GM12878 (cell line): ENCODE measurements around the gene TMEM272. TPM values are rescaled to one million over a fixed set of nuclear protein-coding genes. Genes with fewer than 3 reads are reported as not detected.

ENCODE experiments used
- ATAC-seq: fragments of 200-7000 bp; cut with Tn5 transposase; 3 replicates; pipeline ENCODE4 v1.9.1; 2020; ENCODE audit warnings: mild to moderate bottlenecking, moderate library complexity
- BruUV-seq: library from RNA; stranded (reverse); fragments of 400-500 nt; replicated peaks from 2 replicates; lab custom pipeline; 2021; lab: Mats Ljungman, UMichigan
- CTCF ChIA-PET: fragments of 300-600 bp; sonication (Branson Sonifier 250); formaldehyde crosslinking; extraction: SDS; loops from one replicate; lab custom pipeline; 2021; ENCODE audit warnings: inconsistent platforms; lab: Yijun Ruan, JAX
- POLR2A ChIA-PET: fragments of 350-600 bp; formaldehyde crosslinking; extraction: SDS; loops from one replicate; lab custom pipeline; 2021; ENCODE audit warnings: inconsistent platforms; lab: Charles Lee
- RAD21 ChIA-PET: fragments of 300-600 bp; sonication (Branson Sonifier 250); formaldehyde crosslinking; loops from one replicate; lab custom pipeline; 2023; ENCODE audit warnings: antibody characterized with exemption; ENCODE audit not compliant: unreplicated experiment; lab: Charles Lee
- SMC1A ChIA-PET: fragments of 300-600 bp; sonication (Branson Sonifier 250); formaldehyde crosslinking; loops from one replicate; lab custom pipeline; 2023; ENCODE audit not compliant: unreplicated experiment, uncharacterized antibody; lab: Charles Lee
- DNase-seq: peaks from one replicate; pipeline ENCODE4 v3.0.0-alpha.2; 2011; ENCODE audit warnings: low read depth, low spot score
- FAIRE-seq: peaks from 3 replicates; lab custom pipeline; 2011; peaks lifted over from hg19 to GRCh38; lab: Jason Lieb, UNC
- H2AFZ ChIP-seq: 2 replicates; pipeline ENCODE4 v1.6.0; 2011; ENCODE audit warnings: low read depth, low read length, control low read depth; ENCODE audit not compliant: control insufficient read depth
- H3K27ac ChIP-seq: 2 replicates; pipeline ENCODE4 v1.5.1; 2011; ENCODE audit warnings: control low read depth; ENCODE audit not compliant: control insufficient read depth, insufficient read depth
- H3K27me3 ChIP-seq, 2 experiments: replicated peaks in 1 of 2; 2 replicates each; pipeline versions ENCODE4 v1.6.0 to v1.6.1; 2011; ENCODE audit warnings: low read length in 1 of 2; ENCODE audit not compliant: control insufficient read depth in 2 of 2, insufficient read depth in 2 of 2
- H3K36me3 ChIP-seq, 2 experiments: 2 replicates each; pipeline ENCODE4 v1.5.1; 2011; ENCODE audit warnings: low read length in 1 of 2; ENCODE audit not compliant: control insufficient read depth in 2 of 2, insufficient read depth in 2 of 2
- H3K4me1 ChIP-seq: 2 replicates; pipeline ENCODE4 v1.6.1; 2011; ENCODE audit warnings: mild to moderate bottlenecking, low read length, moderate library complexity, mixed read lengths; ENCODE audit not compliant: control insufficient read depth, insufficient read depth
- H3K4me2 ChIP-seq: 2 replicates; pipeline ENCODE4 v1.6.0; 2011; ENCODE audit warnings: control low read depth; ENCODE audit not compliant: control insufficient read depth, insufficient read depth
- H3K4me3 ChIP-seq: fragments of 200-600 bp; sonication (generic); 2 replicates; pipeline ENCODE4 v1.5.1; 2016
- H3K79me2 ChIP-seq: 2 replicates; pipeline ENCODE4 v1.6.0; 2011; ENCODE audit warnings: low read length; ENCODE audit not compliant: control insufficient read depth, insufficient read depth
- H3K9ac ChIP-seq: 2 replicates; pipeline ENCODE4 v1.8.0; 2011; ENCODE audit warnings: low read length, control low read depth, mixed read lengths; ENCODE audit not compliant: control insufficient read depth, insufficient read depth
- H3K9me3 ChIP-seq: replicated peaks from 3 replicates; pipeline ENCODE4 v1.5.1; 2011; ENCODE audit warnings: mild to moderate bottlenecking, low read length; ENCODE audit not compliant: control insufficient read depth, insufficient read depth
- H4K20me1 ChIP-seq: 2 replicates; pipeline ENCODE4 v1.6.0; 2011; ENCODE audit not compliant: control insufficient read depth, insufficient read depth
- ASH2L ChIP-seq: fragments of 300-600, 200-600 bp; sonication (generic); IDR thresholded peaks from 2 replicates; pipeline ENCODE4 v1.6.1; 2017; ENCODE audit warnings: low read depth, mild to moderate bottlenecking, borderline replicate concordance
- CBX3 ChIP-seq: fragments of 200-600 bp; sonication (generic); IDR thresholded peaks from 2 replicates; pipeline ENCODE4 v1.6.1; 2016; ENCODE audit warnings: low read depth, borderline replicate concordance
- ETV6 ChIP-seq, 2 experiments: fragments of 450-650 bp in 1 of 2; IDR thresholded peaks in 1 of 2; conservative IDR thresholded peaks in 1 of 2; 2 replicates each; pipeline ENCODE4 v1.6.1; 2014; ENCODE audit warnings: antibody characterized with exemption in 1 of 2, borderline replicate concordance in 1 of 2, low read depth in 1 of 2, mild to moderate bottlenecking in 1 of 2, moderate library complexity in 1 of 2
- FOXM1 ChIP-seq: IDR thresholded peaks from 2 replicates; pipeline ENCODE4 v1.6.1; 2012; ENCODE audit warnings: low read depth, mild to moderate bottlenecking, inconsistent platforms, low read length, moderate library complexity
- PRDM15 ChIP-seq: fragments of 450-650 bp; formaldehyde crosslinking; IDR thresholded peaks from 2 replicates; pipeline ENCODE4 v1.4.0; 2020; ENCODE audit warnings: mild to moderate bottlenecking, moderate library complexity
- WRNIP1 ChIP-seq: IDR thresholded peaks from 2 replicates; pipeline ENCODE4 v1.6.1; 2011; ENCODE audit warnings: low read depth, low read length, improper control_type of control experiment, borderline replicate concordance
- YY1 ChIP-seq: IDR thresholded peaks from 2 replicates; pipeline ENCODE4 v1.6.1; 2011; ENCODE audit warnings: low read depth, mild to moderate bottlenecking, low read length
- WGBS: methylation state at CpG from one replicate; pipeline ENCODE4 v1.1.6; 2016; ENCODE audit warnings: low lambda C conversion rate; ENCODE audit not compliant: insufficient replicate concordance, insufficient coverage; ENCODE audit errors: missing lambda C conversion rate; 5-methylcytosine and 5-hydroxymethylcytosine counted together
- in situ Hi-C: fragments of 300-500 bp; cut with MboI; formaldehyde crosslinking; loops from 9 replicates; pipeline ENCODE4 v1.14.3; 2018; ENCODE audit warnings: mixed read lengths
- intact Hi-C: fragments of 100-400 bp; cut with micrococcal nuclease; formaldehyde crosslinking; loops from one replicate; pipeline ENCODE4 v1.14.2; 2022; ENCODE audit not compliant: unreplicated experiment
- polyA plus RNA-seq, 11 experiments: library from polyadenylated mRNA; depleted of rRNA in 4 of 11; unstranded in 6 of 11; stranded (reverse) in 5 of 11; fragments of >200 nt; fragmentation: Nextera tagmentation in 4 of 11; fragmentation: Illumina TruSeq in 1 of 11; extraction: Ambion mirVana in 4 of 11; extraction: Trizol in 1 of 11; gene quantifications; 1 replicate in 1 of 11; 2 replicates in 10 of 11; pipeline versions ENCODE4 v1.2.1 to v1.2.3, GENCODE V29; 2011 to 2016; ENCODE audit warnings: inconsistent platforms in 2 of 11, missing spikeins in 2 of 11, low read depth in 1 of 11
- total RNA-seq, 4 experiments: library from RNA; depleted of rRNA in 3 of 4; stranded (reverse); fragments of >200 nt in 3 of 4; fragmentation: Illumina TruSeq in 1 of 4; extraction: Trizol in 1 of 4; gene quantifications; 2 replicates each; pipeline versions ENCODE4 v1.2.1 to v1.2.3, GENCODE V29; 2013 to 2021

The TMEM272 gene
- total and polyA plus RNA-seq, 10 of the 15 experiments (the other 5 are each of a cell fraction or from before 2014, with no cell fraction given): 0.01 to 0.04 TPM; not detected in 8

GRCh38 chr13:51892657-51893056 lies 47.7 kb upstream of the TMEM272 start:
- POLR2A ChIA-PET: no interaction called here
- no TSS peak for BruUV-seq
- H3K4me1 ChIP-seq: no peaks in the 10 kb centered on the region
- intact Hi-C loops (loop anchor here (10.0 kb wide), 1 partner anchor 562 kb away; the partner anchor contains the start of genes CKAP2 and VPS36), in situ Hi-C loops (no loop called here)
- 0 out of 4 replicates have a peak, but pooled peaks cover 1 to 7% of the 10 kb centered on the region in 2 experiments for H3K27me3 ChIP-seq
- FAIRE-seq (no peak), DNase-seq (no peak), ATAC-seq (no peak)
- H3K36me3 ChIP-seq: no peaks in the 10 kb centered on the region
- RAD21 ChIA-PET: no interaction called here
- SMC1A ChIA-PET: interaction anchor here (1.4 to 4.7 kb wide), 3 partner anchors 16 to 235 kb away, joined by 3 to 18 read pairs (median 7); no protein-coding TSS in a partner anchor
- H4K20me1 ChIP-seq: no peaks in the 10 kb centered on the region; the same call in 1 of the 2 replicates
- TF ChIP-seq WRNIP1: no peak
- TF ChIP-seq CBX3: no peak
- TF ChIP-seq ETV6 (conservative IDR thresholded peaks at IDR 0.05 in 1 of 2, IDR thresholded peaks at IDR 0.05 in 1 of 2; ENCODE audit: borderline replicate concordance in 1 of 2, low read depth in 1 of 2): no peak
- no peak for TF ChIP-seq ASH2L
- TF ChIP-seq PRDM15 (CRISPR knock-in tag): no peak
- TF ChIP-seq YY1: no peak
- no peak for TF ChIP-seq FOXM1
- no peak overlapping the region for H2AFZ ChIP-seq
- H3K79me2 ChIP-seq: no peaks in the 10 kb centered on the region
- H3K4me2 ChIP-seq: no peak overlapping the region
- WGBS: 0% methylated on average over 3 of the region's 3 CpGs
- no peak overlapping the region for H3K9ac ChIP-seq
- no peak overlapping the region for H3K27ac ChIP-seq
- no peak overlapping the region for H3K4me3 ChIP-seq
- CTCF ChIA-PET: interaction anchor here (0.9 to 4.2 kb wide), 4 partner anchors 12 to 235 kb away, joined by 3 to 62 read pairs (median 5); partner anchors contain the start of gene NEK5
- no peaks in the 10 kb centered on the region; the same call in 2 of the 3 replicates for H3K9me3 ChIP-seq
